Neural progenitor cell (in vitro differentiated cells): Measurements from ENCODE around the gene LYST. TPM values are rescaled to one million over a fixed set of nuclear protein-coding genes. Genes with fewer than 3 reads are reported as not detected.
"Not testable (repeated sequence)": the region's sequence is repeated elsewhere in the genome, so short reads cannot be mapped to it uniquely, and the experiment has no call there.

Experiments used
- DNase-seq: peaks from one replicate; pipeline ENCODE4 v3.0.0-alpha.2; 2016; ENCODE audit warnings: low spot score
- H2AFZ ChIP-seq: fragments of 200-600 bp; sonication (generic); replicated peaks from 2 replicates; pipeline ENCODE4 v1.6.1; 2016; ENCODE audit warnings: antibody characterized with exemption
- H3F3A ChIP-seq: fragments of 200-600 bp; sonication (generic); 2 replicates; pipeline ENCODE4 v1.6.1; 2016; ENCODE audit warnings: antibody characterized with exemption, low read depth
- H3K27ac ChIP-seq: fragments of 200-600 bp; sonication (generic); 2 replicates; pipeline ENCODE4 v1.5.1; 2016; ENCODE audit warnings: mild to moderate bottlenecking
- H3K27me3 ChIP-seq: fragments of 200-600 bp; sonication (generic); 2 replicates; pipeline ENCODE4 v1.6.1; 2016; ENCODE audit warnings: mild to moderate bottlenecking, moderate library complexity
- H3K36me3 ChIP-seq: fragments of 200-600 bp; sonication (generic); 2 replicates; pipeline ENCODE4 v1.5.1; 2016
- H3K4me1 ChIP-seq: fragments of 200-600 bp; sonication (generic); 2 replicates; pipeline ENCODE4 v1.6.1; 2016; ENCODE audit warnings: mixed run types
- H3K4me2 ChIP-seq: fragments of 200-600 bp; sonication (generic); 2 replicates; pipeline ENCODE4 v1.6.1; 2016
- H3K4me3 ChIP-seq: fragments of 200-600 bp; sonication (generic); 2 replicates; pipeline ENCODE4 v1.5.1; 2016
- H3K79me2 ChIP-seq: fragments of 200-600 bp; sonication (generic); 2 replicates; pipeline ENCODE4 v1.6.1; 2016; ENCODE audit warnings: low read depth
- H3K9ac ChIP-seq: fragments of 200-600 bp; sonication (generic); 2 replicates; pipeline ENCODE4 v1.6.1; 2016
- H3K9me3 ChIP-seq: fragments of 200-600 bp; sonication (generic); 2 replicates; pipeline ENCODE4 v1.5.1; 2016; ENCODE audit warnings: low read depth
- H4K20me1 ChIP-seq: fragments of 200-600 bp; sonication (generic); 2 replicates; pipeline ENCODE4 v1.6.1; 2016; ENCODE audit warnings: low read depth
- H3K27ac Mint-ChIP-seq: 3 replicates; pipeline ENCODE4 v1.8.0; 2021; ENCODE audit warnings: mixed read lengths
- H3K27me3 Mint-ChIP-seq: 2 replicates; pipeline ENCODE4 v1.8.0; 2022; ENCODE audit warnings: low read depth, mild to moderate bottlenecking, inconsistent platforms, moderate library complexity, mixed read lengths; ENCODE audit not compliant: insufficient read depth
- H3K36me3 Mint-ChIP-seq: 3 replicates; pipeline ENCODE4 v1.8.0; 2021; ENCODE audit warnings: mixed read lengths
- H3K4me1 Mint-ChIP-seq: 3 replicates; pipeline ENCODE4 v1.8.0; 2021; ENCODE audit warnings: mixed read lengths
- H3K4me3 Mint-ChIP-seq: 3 replicates; pipeline ENCODE4 v1.8.0; 2021; ENCODE audit warnings: mild to moderate bottlenecking, moderate library complexity, mixed read lengths
- H3K9me3 Mint-ChIP-seq: 3 replicates; pipeline ENCODE4 v1.8.0; 2020; ENCODE audit warnings: mixed read lengths
- EZH2 ChIP-seq: fragments of 200-600 bp; sonication (generic); IDR thresholded peaks from 2 replicates; pipeline ENCODE4 v1.6.1; 2017; ENCODE audit warnings: antibody characterized with exemption, mild to moderate bottlenecking, moderate library complexity
- EZH2phosphoT487 ChIP-seq: fragments of 200-600 bp; sonication (generic); IDR thresholded peaks from 2 replicates; pipeline ENCODE4 v1.6.1; 2017; ENCODE audit warnings: antibody characterized with exemption
- total RNA-seq: library from RNA; depleted of rRNA; stranded (reverse); fragments of >200 nt; gene quantifications from 2 replicates; pipeline ENCODE4 v1.2.3, GENCODE V29; 2015; ENCODE audit warnings: low replicate concordance
- TF ChIP-seq, protein P1 (sequence below): fragments of 200-600 bp; sonication (generic); IDR thresholded peaks from 2 replicates; pipeline ENCODE4 v1.5.1; 2017; ENCODE audit warnings: antibody characterized with exemption, mild to moderate bottlenecking

The LYST gene
- total RNA-seq, 1 donor from 2014 or later = 0.82 TPM

DNA sequence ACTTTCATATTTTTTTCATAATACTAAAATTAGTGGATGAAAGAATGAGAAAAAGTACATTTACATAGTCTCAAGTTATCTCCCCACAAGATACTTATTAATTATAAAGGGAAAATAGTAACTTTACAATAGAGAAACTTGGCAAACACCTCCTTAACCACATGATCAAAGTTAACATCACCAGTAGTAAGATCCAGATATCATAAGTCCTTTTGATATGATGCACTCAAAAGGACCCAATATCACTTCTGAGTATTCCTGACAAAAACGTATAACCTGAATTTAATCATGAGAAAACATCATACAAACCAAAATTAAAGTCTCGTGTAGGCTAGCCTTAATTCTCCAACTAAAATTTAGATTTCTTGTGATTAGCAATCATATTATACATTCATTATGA, 67.4 kb downstream of the LYST start:
- H3K36me3 Mint-ChIP-seq = no peaks in the 10 kb centered on the region
- TF ChIP-seq EZH2phosphoT487 (no peak), EZH2 (no peak)
- TF ChIP-seq, protein P1, sequence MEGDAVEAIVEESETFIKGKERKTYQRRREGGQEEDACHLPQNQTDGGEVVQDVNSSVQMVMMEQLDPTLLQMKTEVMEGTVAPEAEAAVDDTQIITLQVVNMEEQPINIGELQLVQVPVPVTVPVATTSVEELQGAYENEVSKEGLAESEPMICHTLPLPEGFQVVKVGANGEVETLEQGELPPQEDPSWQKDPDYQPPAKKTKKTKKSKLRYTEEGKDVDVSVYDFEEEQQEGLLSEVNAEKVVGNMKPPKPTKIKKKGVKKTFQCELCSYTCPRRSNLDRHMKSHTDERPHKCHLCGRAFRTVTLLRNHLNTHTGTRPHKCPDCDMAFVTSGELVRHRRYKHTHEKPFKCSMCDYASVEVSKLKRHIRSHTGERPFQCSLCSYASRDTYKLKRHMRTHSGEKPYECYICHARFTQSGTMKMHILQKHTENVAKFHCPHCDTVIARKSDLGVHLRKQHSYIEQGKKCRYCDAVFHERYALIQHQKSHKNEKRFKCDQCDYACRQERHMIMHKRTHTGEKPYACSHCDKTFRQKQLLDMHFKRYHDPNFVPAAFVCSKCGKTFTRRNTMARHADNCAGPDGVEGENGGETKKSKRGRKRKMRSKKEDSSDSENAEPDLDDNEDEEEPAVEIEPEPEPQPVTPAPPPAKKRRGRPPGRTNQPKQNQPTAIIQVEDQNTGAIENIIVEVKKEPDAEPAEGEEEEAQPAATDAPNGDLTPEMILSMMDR = no peak

DNA sequence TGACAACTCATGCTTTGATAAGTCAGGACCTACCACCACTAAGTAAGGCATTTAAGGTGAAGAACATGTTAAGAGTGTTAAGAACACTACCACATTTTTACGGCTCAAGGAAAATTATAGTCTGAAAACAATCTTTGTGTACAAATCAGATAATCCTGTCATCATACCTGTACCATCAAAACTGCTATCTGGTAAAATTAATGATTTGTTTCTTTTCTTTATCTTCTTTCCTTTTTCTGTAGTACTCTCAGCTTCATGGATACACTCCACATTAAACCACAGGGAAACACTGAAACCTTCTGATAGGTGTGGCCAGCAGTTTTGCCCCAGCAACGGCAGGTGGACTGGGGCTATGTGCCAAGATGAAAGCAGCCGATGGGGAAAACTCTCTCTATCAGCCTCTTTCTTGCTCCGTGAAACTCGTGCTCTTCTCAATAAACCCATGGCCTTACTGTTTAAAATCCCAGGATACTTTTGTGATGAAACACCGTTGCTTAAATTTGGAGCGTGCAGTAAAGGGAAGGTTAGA, 75.1 kb downstream of the LYST start:
- Histone ChIP-seq H3K79me2 (no peaks in the 10 kb centered on the region), H3F3A (no peaks in the 10 kb centered on the region), H2AFZ (no peak overlapping the region), H4K20me1 (no peaks in the 10 kb centered on the region), H3K27me3 (no peaks in the 10 kb centered on the region), H3K9me3 (no peaks in the 10 kb centered on the region), H3K4me2 (no peak overlapping the region), H3K4me3 (no peak overlapping the region), H3K36me3 (no peaks in the 10 kb centered on the region), H3K27ac (no peak overlapping the region), H3K9ac (no peak overlapping the region), H3K4me1 (no peaks in the 10 kb centered on the region)
- H3K27ac Mint-ChIP-seq = no peak overlapping the region
- TF ChIP-seq, protein P1 = no peak
- TF ChIP-seq EZH2 (no peak), EZH2phosphoT487 (no peak)
- H3K4me3 Mint-ChIP-seq = no peak overlapping the region
- H3K9me3 Mint-ChIP-seq = no peaks in the 10 kb centered on the region
- H3K36me3 Mint-ChIP-seq = no peaks in the 10 kb centered on the region
- H3K27me3 Mint-ChIP-seq = no peaks in the 10 kb centered on the region
- no peaks in the 10 kb centered on the region for H3K4me1 Mint-ChIP-seq
- no peak for DNase-seq

More for the DNA sequence above, 67.4 kb downstream of the LYST start:
- H3K9me3 ChIP-seq = no peaks in the 10 kb centered on the region
- DNase-seq = no peak
- H3K4me1 ChIP-seq = no peaks in the 10 kb centered on the region
- H3K36me3 ChIP-seq = no peaks in the 10 kb centered on the region
- H3K4me2 ChIP-seq = no peak overlapping the region
- H3K9me3 Mint-ChIP-seq = no peaks in the 10 kb centered on the region
- H3K4me3 Mint-ChIP-seq = no peak overlapping the region
- no peaks in the 10 kb centered on the region for H4K20me1 ChIP-seq
- H3K27ac Mint-ChIP-seq = no peak overlapping the region
- no peaks in the 10 kb centered on the region for H3F3A ChIP-seq
- no peak overlapping the region for H3K9ac ChIP-seq
- H3K4me3 ChIP-seq = no peak overlapping the region
- H3K27me3 Mint-ChIP-seq = no peaks in the 10 kb centered on the region
- no peak overlapping the region for H2AFZ ChIP-seq
- H3K4me1 Mint-ChIP-seq = no peaks in the 10 kb centered on the region
- no peak overlapping the region for H3K27ac ChIP-seq
- H3K79me2 ChIP-seq = no peaks in the 10 kb centered on the region
- no peaks in the 10 kb centered on the region for H3K27me3 ChIP-seq

DNA sequence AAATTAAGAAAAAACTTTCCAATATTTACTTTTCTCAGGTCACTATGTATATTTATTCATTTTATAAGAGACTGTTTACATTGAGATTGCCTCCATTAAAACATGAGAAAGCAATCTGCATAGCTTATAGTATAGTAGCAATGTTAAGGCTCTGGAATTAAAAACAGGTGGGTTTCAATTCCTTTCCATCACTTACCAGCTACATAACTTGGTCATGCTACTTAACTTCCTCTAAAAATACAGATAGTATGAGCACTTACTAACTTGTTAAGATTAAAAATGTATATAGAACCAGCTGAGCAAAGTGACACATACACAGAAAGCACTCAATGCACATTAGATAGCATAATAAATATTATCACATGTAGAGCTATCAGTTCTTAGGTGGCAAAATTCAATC, 76.6 kb downstream of the LYST start:
- Histone ChIP-seq H4K20me1 (no peaks in the 10 kb centered on the region), H3K36me3 (no peaks in the 10 kb centered on the region), H3K9me3 (no peaks in the 10 kb centered on the region), H3K27me3 (no peaks in the 10 kb centered on the region), H3K4me1 (no peaks in the 10 kb centered on the region), H3K79me2 (no peaks in the 10 kb centered on the region), H3F3A (no peaks in the 10 kb centered on the region), H3K4me2 (no peak overlapping the region), H3K4me3 (no peak overlapping the region), H2AFZ (no peak overlapping the region), H3K27ac (no peak overlapping the region), H3K9ac (no peak overlapping the region)
- no peaks in the 10 kb centered on the region for H3K9me3 Mint-ChIP-seq
- TF ChIP-seq EZH2 (no peak), EZH2phosphoT487 (no peak)
- TF ChIP-seq, protein P1 = no peak
- H3K4me3 Mint-ChIP-seq = no peak overlapping the region
- no peak for DNase-seq
- no peaks in the 10 kb centered on the region for H3K36me3 Mint-ChIP-seq
- H3K27me3 Mint-ChIP-seq = no peaks in the 10 kb centered on the region
- no peak overlapping the region for H3K27ac Mint-ChIP-seq
- H3K4me1 Mint-ChIP-seq = no peaks in the 10 kb centered on the region

DNA sequence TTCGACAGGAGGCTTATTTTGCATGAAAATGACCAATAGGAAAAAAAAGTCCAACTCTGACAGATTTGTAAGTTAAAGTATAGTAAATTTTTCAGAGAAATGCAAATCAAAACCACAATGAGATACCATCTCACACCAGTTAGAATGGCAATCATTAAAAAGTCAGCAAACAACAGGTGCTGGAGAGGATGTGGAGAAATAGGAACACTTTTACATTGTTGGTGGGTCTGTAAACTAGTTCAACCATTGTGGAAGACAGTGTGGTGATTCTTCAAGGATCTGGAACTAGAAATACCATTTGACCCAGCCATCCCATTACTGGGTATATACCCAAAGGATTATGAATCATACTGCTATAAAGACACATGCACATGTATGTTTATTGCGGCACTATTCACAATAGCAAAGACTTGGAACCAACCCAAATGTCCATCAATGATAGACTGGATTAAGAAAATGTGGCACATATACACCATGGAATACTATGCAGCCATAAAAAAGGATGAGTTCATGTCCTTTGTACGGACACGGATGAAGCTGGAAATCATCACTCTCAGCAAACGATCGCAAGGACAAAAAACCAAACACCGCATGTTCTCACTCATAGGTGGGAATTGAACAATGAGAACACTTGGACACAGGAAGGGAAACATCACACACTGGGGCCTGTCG, 80.3 kb downstream of the LYST start:
- H3K4me3 ChIP-seq, H2AFZ ChIP-seq, H3K36me3 ChIP-seq, DNase-seq, H3K36me3 Mint-ChIP-seq, H3K27me3 ChIP-seq, H3K9me3 ChIP-seq, H3K4me1 Mint-ChIP-seq, H3K4me1 ChIP-seq, H3K27me3 Mint-ChIP-seq, H3K9ac ChIP-seq, H3K27ac ChIP-seq, H3K9me3 Mint-ChIP-seq, H4K20me1 ChIP-seq, H3K4me2 ChIP-seq, H3K4me3 Mint-ChIP-seq, H3K79me2 ChIP-seq, H3F3A ChIP-seq, H3K27ac Mint-ChIP-seq: not testable (repeated sequence)
